ENCODE data around the gene HNRNPAB. TPM values are rescaled to one million over a fixed set of nuclear protein-coding genes. Genes with fewer than 3 reads are reported as not detected.

Gene HNRNPAB
- total and polyA plus RNA-seq, 9 of the 15 experiments (the other 6 are each of a cell fraction or from before 2014, with no cell fraction given): 34.6 to 425 (median 236) TPM

GRCh38 chr5:178231539-178232123 is 27.3 kb downstream of the HNRNPAB start (continued):
- TF ChIP-seq SUPT5H (IDR thresholded peaks at IDR 0.05) (no peak), JUN (IDR thresholded peaks at IDR 0.05; ENCODE audit: borderline replicate concordance, low read depth, low read length) (no peak), JUN (CRISPR knock-in tag; IDR thresholded peaks at IDR 0.05; ENCODE audit: borderline replicate concordance) (0 out of 2 replicates have a peak, but pooled peaks have one; percentile 52), DACH1 (IDR thresholded peaks at IDR 0.05; ENCODE audit: partially characterized antibody) (no peak), ZNF124 (CRISPR knock-in tag; IDR thresholded peaks at IDR 0.05) (no peak), BRD9 (IDR thresholded peaks at IDR 0.05; ENCODE audit: low read depth, partially characterized antibody) (no peak), GATAD2A (IDR thresholded peaks at IDR 0.05) (no peak), KDM2B (CRISPR knock-in tag; IDR thresholded peaks at IDR 0.05) (no peak), ZNF3 (CRISPR knock-in tag; IDR thresholded peaks at IDR 0.05) (no peak), TCF7 (IDR thresholded peaks at IDR 0.05; ENCODE audit: borderline replicate concordance) (no peak), ZNF445 (CRISPR knock-in tag; IDR thresholded peaks at IDR 0.05; ENCODE audit: low read depth) (no peak), CBX1 (IDR thresholded peaks at IDR 0.05; ENCODE audit: low read depth) (no peak), ETS2 (tag; IDR thresholded peaks at IDR 0.05; ENCODE audit: borderline replicate concordance, poor library complexity, severe bottlenecking) (no peak), POLR2A (conservative IDR thresholded peaks at IDR 0.05) (no peak), TEAD4 (IDR thresholded peaks at IDR 0.05; ENCODE audit: low read length) (no peak), TEAD4 (CRISPR knock-in tag; IDR thresholded peaks at IDR 0.05; ENCODE audit: borderline replicate concordance) (0 out of 2 replicates have a peak, but pooled peaks have one; percentile 42), ZNF311 (CRISPR knock-in tag; IDR thresholded peaks at IDR 0.05) (no peak), NCOA6 (IDR thresholded peaks at IDR 0.05) (no peak), TBP (optimal IDR thresholded peaks at IDR 0.05; ENCODE audit: low read depth, low read length) (peak; percentile 6), RAD51 (IDR thresholded peaks at IDR 0.05; ENCODE audit: borderline replicate concordance, low read depth) (no peak)
- TF ChIP-seq, protein P1, sequence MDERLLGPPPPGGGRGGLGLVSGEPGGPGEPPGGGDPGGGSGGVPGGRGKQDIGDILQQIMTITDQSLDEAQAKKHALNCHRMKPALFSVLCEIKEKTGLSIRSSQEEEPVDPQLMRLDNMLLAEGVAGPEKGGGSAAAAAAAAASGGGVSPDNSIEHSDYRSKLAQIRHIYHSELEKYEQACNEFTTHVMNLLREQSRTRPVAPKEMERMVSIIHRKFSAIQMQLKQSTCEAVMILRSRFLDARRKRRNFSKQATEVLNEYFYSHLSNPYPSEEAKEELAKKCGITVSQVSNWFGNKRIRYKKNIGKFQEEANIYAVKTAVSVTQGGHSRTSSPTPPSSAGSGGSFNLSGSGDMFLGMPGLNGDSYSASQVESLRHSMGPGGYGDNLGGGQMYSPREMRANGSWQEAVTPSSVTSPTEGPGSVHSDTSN (CRISPR knock-in tag; IDR thresholded peaks at IDR 0.05; ENCODE audit: low read depth): no peak
- TF ChIP-seq, protein P1 (tag; conservative IDR thresholded peaks at IDR 0.05; ENCODE audit: low read depth): no peak
- TF ChIP-seq, protein P2, sequence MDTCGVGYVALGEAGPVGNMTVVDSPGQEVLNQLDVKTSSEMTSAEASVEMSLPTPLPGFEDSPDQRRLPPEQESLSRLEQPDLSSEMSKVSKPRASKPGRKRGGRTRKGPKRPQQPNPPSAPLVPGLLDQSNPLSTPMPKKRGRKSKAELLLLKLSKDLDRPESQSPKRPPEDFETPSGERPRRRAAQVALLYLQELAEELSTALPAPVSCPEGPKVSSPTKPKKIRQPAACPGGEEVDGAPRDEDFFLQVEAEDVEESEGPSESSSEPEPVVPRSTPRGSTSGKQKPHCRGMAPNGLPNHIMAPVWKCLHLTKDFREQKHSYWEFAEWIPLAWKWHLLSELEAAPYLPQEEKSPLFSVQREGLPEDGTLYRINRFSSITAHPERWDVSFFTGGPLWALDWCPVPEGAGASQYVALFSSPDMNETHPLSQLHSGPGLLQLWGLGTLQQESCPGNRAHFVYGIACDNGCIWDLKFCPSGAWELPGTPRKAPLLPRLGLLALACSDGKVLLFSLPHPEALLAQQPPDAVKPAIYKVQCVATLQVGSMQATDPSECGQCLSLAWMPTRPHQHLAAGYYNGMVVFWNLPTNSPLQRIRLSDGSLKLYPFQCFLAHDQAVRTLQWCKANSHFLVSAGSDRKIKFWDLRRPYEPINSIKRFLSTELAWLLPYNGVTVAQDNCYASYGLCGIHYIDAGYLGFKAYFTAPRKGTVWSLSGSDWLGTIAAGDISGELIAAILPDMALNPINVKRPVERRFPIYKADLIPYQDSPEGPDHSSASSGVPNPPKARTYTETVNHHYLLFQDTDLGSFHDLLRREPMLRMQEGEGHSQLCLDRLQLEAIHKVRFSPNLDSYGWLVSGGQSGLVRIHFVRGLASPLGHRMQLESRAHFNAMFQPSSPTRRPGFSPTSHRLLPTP (IDR thresholded peaks at IDR 0.05; ENCODE audit: borderline replicate concordance, extremely low read depth, insufficient read length): no peak
- TF ChIP-seq, protein P3, sequence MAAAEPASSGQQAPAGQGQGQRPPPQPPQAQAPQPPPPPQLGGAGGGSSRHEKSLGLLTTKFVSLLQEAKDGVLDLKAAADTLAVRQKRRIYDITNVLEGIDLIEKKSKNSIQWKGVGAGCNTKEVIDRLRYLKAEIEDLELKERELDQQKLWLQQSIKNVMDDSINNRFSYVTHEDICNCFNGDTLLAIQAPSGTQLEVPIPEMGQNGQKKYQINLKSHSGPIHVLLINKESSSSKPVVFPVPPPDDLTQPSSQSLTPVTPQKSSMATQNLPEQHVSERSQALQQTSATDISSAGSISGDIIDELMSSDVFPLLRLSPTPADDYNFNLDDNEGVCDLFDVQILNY (CRISPR knock-in tag; IDR thresholded peaks at IDR 0.05): no peak

All from K562 (cell line).